Brain microvascular endothelial cell (primary cell): ENCODE results near the gene GSG1L.

ENCODE experiments used
- DNase-seq: peaks from one replicate; pipeline ENCODE4 v3.0.0-alpha.2; 2020
- H3K27ac ChIP-seq: fragments of 250-450 bp; sonication (Bioruptor Pico); 2 replicates; pipeline ENCODE4 v1.5.1; 2020; ENCODE audit warnings: mild to moderate bottlenecking, moderate library complexity
- H3K27me3 ChIP-seq: fragments of 250-450 bp; sonication (Bioruptor Pico); replicated peaks from 2 replicates; pipeline ENCODE4 v1.5.1; 2020; ENCODE audit warnings: mild to moderate bottlenecking
- H3K36me3 ChIP-seq: fragments of 250-450 bp; sonication (Bioruptor Pico); replicated peaks from 2 replicates; pipeline ENCODE4 v1.5.1; 2020; ENCODE audit warnings: mild to moderate bottlenecking
- H3K4me3 ChIP-seq: 2 replicates; pipeline ENCODE4 v1.5.1; 2011; ENCODE audit warnings: low read depth, mild to moderate bottlenecking, control low read depth, low read length, moderate library complexity
- in situ Hi-C: cut with HindIII; loops from 2 replicates; pipeline ENCODE4 v1.10.0; 2017; ENCODE audit warnings: low sequenced_read_pairs, low pct_ligation_motif_present
- TF ChIP-seq, protein P1 (sequence below): IDR thresholded peaks from 2 replicates; pipeline ENCODE4 v1.5.1; 2011; ENCODE audit warnings: low read depth, mild to moderate bottlenecking, moderate library complexity, low read length, control low read depth, inconsistent platforms; ENCODE audit errors: missing control alignments

GSG1L gene

DNA sequence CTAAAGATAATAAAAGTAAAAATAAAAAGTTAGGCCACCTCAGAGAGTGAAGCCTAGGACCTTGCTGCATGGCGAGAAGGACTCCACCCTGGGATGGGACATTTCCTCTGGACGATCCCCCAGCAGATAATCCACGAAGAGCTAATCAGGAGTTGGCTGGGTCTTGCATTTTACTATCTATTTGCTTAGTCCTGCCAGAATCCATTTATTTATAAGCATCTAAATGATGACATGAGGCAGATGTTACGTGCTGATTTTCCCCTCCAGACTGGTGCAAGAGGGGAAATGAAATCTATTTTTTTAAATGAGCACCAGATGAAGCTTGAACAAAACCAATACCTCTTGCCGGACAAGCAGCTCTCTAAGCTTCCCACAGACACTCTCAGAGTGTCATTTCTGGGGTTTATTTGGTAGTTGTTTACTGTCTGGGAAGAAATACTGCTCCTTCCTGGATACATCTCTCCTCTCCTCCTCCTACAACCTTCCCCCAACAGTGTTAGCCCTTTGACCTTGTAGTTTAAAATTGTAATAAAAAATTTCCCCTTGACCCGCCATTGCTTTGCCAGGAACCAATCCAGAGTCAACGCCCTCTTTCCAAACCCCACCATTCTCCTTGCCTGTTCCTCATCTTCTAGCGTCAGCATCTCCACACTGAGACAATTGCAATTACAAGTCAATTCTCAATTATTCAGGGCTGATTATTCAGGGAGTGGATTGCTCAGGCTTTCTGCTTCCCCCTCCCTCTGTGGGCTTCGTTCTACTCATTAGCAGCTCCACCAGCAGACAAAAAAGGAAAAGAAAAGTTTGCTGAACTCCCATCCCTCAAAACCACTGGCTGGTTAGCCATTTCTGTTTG is 63.0 kb downstream of the GSG1L start:
- in situ Hi-C loops: no loop called here
- H3K36me3 ChIP-seq: no peaks in the 10 kb centered on the region
- H3K27me3 ChIP-seq: no peaks in the 10 kb centered on the region
- H3K4me3 ChIP-seq: no peak overlapping the region
- DNase-seq: no peak
- TF ChIP-seq, protein P1, sequence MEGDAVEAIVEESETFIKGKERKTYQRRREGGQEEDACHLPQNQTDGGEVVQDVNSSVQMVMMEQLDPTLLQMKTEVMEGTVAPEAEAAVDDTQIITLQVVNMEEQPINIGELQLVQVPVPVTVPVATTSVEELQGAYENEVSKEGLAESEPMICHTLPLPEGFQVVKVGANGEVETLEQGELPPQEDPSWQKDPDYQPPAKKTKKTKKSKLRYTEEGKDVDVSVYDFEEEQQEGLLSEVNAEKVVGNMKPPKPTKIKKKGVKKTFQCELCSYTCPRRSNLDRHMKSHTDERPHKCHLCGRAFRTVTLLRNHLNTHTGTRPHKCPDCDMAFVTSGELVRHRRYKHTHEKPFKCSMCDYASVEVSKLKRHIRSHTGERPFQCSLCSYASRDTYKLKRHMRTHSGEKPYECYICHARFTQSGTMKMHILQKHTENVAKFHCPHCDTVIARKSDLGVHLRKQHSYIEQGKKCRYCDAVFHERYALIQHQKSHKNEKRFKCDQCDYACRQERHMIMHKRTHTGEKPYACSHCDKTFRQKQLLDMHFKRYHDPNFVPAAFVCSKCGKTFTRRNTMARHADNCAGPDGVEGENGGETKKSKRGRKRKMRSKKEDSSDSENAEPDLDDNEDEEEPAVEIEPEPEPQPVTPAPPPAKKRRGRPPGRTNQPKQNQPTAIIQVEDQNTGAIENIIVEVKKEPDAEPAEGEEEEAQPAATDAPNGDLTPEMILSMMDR: no peak
- no peak overlapping the region for H3K27ac ChIP-seq

GRCh38 chr16:27999687-28000086 is 63.8 kb downstream of the GSG1L start:
- peak; percentile 20 for DNase-seq
- no peak overlapping the region for H3K4me3 ChIP-seq
- in situ Hi-C loops: no loop called here
- H3K27ac ChIP-seq: no peak overlapping the region
- TF ChIP-seq, protein P1: no peak
- H3K27me3 ChIP-seq: no peaks in the 10 kb centered on the region
- H3K36me3 ChIP-seq: no peaks in the 10 kb centered on the region

- in situ Hi-C loops: no loop called here
- DNase-seq: no peak
Measured at GRCh38 chr16:27995378-27995777, 68.1 kb downstream of the GSG1L start.

DNA sequence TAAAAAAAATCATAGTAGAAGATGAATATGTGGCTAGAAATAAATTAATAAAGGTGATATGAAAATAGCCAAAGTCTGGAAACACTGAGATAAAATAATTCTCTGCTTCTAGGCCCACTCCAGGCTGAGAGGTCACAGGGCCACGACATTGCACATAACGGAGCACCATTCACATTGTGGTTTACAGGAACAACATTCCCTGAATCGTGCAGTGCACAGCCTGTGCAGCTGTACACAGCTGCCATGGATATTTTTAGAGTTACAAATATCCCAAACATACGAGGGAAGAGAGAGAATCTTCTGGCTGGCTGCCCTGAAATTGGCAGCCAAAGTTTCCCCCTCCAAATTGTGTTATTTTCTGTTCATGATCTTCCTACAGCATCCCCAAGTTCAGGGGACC is 68.8 kb downstream of the GSG1L start:
- in situ Hi-C loops: no loop called here
- TF ChIP-seq, protein P1: no peak
- DNase-seq: no peak
- H3K27ac ChIP-seq: no peak overlapping the region
- H3K36me3 ChIP-seq: no peaks in the 10 kb centered on the region
- H3K4me3 ChIP-seq: no peak overlapping the region
- H3K27me3 ChIP-seq: no peaks in the 10 kb centered on the region

More at GRCh38 chr16:27995378-27995777, 68.1 kb downstream of the GSG1L start:
- H3K27me3 ChIP-seq: no peaks in the 10 kb centered on the region
- H3K36me3 ChIP-seq: no peaks in the 10 kb centered on the region
- H3K4me3 ChIP-seq: no peak overlapping the region
- TF ChIP-seq, protein P1: no peak
- no peak overlapping the region for H3K27ac ChIP-seq

DNA sequence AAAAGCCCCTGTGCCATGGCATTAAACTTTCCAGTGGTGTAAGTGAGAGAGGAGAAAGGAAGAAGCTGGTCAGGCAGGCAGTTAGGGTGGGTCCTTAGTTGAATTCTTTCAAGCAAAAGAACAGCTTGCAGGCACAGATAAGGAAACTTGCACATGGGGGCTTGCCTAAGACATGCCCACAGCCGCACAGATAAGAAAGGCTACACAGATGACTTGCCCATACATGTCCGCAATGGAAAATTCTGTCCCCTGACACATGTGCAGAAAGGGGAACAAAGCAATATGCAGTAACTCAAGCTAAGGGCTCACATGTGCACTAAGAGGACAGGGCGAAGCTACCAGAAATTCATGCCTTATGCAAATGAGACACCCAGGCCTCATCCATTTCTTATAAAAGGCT is 69.9 kb downstream of the GSG1L start:
- H3K27me3 ChIP-seq: no peaks in the 10 kb centered on the region
- in situ Hi-C loops: no loop called here
- TF ChIP-seq, protein P1: no peak
- H3K4me3 ChIP-seq: no peak overlapping the region
- DNase-seq: no peak
- H3K27ac ChIP-seq: no peak overlapping the region
- H3K36me3 ChIP-seq: no peaks in the 10 kb centered on the region
